Measurements from ENCODE around the gene SECISBP2.

SECISBP2 gene

DNA sequence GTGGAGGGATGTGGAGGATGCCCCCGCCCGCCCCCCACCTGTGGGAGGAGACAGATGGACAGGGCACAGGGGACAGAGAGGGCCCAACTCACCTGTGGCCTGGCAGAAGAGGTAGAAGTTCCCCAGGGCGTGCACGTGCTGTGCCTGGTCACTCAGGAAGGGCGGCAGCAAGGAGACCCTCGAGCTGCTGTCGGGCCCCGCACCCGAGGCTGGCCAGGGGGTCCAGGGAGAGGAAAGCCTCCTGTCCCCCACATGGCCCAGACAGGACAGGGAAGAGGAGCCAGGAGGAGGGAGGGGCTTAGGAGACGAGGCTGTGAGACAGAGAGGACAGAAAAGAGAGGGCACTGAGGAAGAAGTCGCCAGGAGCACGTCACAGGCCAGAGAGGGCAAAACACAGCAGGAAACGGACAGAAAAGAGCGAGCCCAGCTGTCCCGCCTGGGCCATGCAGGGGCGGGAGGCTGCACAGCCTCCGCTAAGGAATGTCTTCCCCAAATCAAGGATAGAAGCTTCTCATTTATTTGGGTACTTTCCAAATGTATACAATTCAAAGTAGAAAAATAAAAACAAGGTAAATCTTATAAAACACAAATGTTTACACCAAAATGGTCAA, 58.5 kb downstream of the SECISBP2 start:
- H3K36me3 ChIP-seq (ENCODE audit: low read depth), result no peaks in the 10 kb centered on the region
- H3K27me3 ChIP-seq (ENCODE audit: insufficient read depth, poor library complexity, severe bottlenecking), result no peaks in the 10 kb centered on the region
- no peak overlapping the region for H3K27ac ChIP-seq (ENCODE audit: poor library complexity, severe bottlenecking)
- ATAC-seq (ENCODE audit: low read depth), result no peak
- H3K9me3 ChIP-seq (ENCODE audit: severe bottlenecking), result no peaks in the 10 kb centered on the region
- no peak overlapping the region for H3K4me3 ChIP-seq (ENCODE audit: severe bottlenecking)
- no peak for DNase-seq (ENCODE audit: low spot score)
- TF ChIP-seq CTCF (IDR thresholded peaks at IDR 0.05; ENCODE audit: poor library complexity, severe bottlenecking), result no peak
- no peaks in the 10 kb centered on the region for H3K4me1 ChIP-seq (ENCODE audit: insufficient read depth, poor library complexity, severe bottlenecking)

GRCh38 chr9:89377411-89377810, 59.1 kb downstream of the SECISBP2 start:
- DNase-seq (ENCODE audit: low spot score) (no peak), ATAC-seq (ENCODE audit: low read depth) (no peak)
- no peak overlapping the region for H3K4me3 ChIP-seq (ENCODE audit: severe bottlenecking)
- no peaks in the 10 kb centered on the region for H3K36me3 ChIP-seq (ENCODE audit: low read depth)
- no peaks in the 10 kb centered on the region for H3K4me1 ChIP-seq (ENCODE audit: insufficient read depth, poor library complexity, severe bottlenecking)
- no peak for TF ChIP-seq CTCF (IDR thresholded peaks at IDR 0.05; ENCODE audit: poor library complexity, severe bottlenecking)
- no peak overlapping the region for H3K27ac ChIP-seq (ENCODE audit: poor library complexity, severe bottlenecking)
- H3K9me3 ChIP-seq (ENCODE audit: severe bottlenecking), result no peaks in the 10 kb centered on the region
- H3K27me3 ChIP-seq (ENCODE audit: insufficient read depth, poor library complexity, severe bottlenecking), result no peaks in the 10 kb centered on the region

DNA sequence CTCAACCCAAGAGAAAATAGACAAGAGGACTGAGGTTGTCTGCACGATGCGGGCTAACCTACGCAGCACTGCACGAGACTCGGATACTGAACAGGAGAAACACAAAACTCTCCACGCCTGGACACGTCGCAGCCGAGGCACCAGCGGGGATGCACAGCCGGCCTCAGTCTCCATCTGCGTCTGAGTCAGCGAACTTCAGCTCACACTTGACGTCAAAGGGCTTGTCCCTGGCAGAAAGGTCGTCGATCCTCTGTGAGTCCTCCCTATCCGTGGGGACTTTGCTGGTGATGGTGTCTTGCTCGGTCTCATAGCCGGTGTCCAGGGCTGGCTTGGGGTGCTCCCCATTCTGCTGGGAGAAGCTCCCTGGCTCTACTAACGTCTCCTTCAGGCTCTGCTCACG, 60.2 kb downstream of the SECISBP2 start:
- no peak for TF ChIP-seq CTCF (IDR thresholded peaks at IDR 0.05; ENCODE audit: poor library complexity, severe bottlenecking)
- no peak overlapping the region for H3K27ac ChIP-seq (ENCODE audit: poor library complexity, severe bottlenecking)
- DNase-seq (ENCODE audit: low spot score) (no peak), ATAC-seq (ENCODE audit: low read depth) (no peak)
- H3K4me3 ChIP-seq (ENCODE audit: severe bottlenecking), result no peak overlapping the region
- H3K36me3 ChIP-seq (ENCODE audit: low read depth), result no peaks in the 10 kb centered on the region
- no peaks in the 10 kb centered on the region for H3K27me3 ChIP-seq (ENCODE audit: insufficient read depth, poor library complexity, severe bottlenecking)
- no peaks in the 10 kb centered on the region for H3K9me3 ChIP-seq (ENCODE audit: severe bottlenecking)
- H3K4me1 ChIP-seq (ENCODE audit: insufficient read depth, poor library complexity, severe bottlenecking), result no peaks in the 10 kb centered on the region

DNA sequence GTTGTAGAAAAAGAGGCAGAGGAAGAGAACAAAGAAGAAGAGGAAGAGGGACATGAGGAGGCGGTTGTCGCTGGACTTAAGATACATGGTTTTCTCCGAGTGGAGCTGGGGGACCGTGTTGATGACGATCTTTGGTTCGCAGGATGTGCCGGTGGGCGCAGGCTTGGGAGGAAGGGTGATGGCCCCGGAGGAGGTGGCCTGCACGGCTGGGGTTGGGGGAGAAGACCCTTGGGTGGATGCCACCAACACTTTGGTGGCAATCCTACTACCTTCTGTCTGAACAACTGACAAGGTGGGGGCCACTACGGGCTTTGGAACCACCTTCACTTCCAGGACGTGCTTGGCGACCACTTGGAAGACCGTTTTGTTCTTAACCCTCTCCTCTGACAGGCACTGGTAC, 60.7 kb downstream of the SECISBP2 start:
- DNase-seq (ENCODE audit: low spot score), result no peak
- Histone ChIP-seq H3K4me3 (ENCODE audit: severe bottlenecking) (no peak overlapping the region), H3K9me3 (ENCODE audit: severe bottlenecking) (no peaks in the 10 kb centered on the region), H3K27me3 (ENCODE audit: insufficient read depth, poor library complexity, severe bottlenecking) (no peaks in the 10 kb centered on the region), H3K4me1 (ENCODE audit: insufficient read depth, poor library complexity, severe bottlenecking) (no peaks in the 10 kb centered on the region), H3K27ac (ENCODE audit: poor library complexity, severe bottlenecking) (no peak overlapping the region), H3K36me3 (ENCODE audit: low read depth) (no peaks in the 10 kb centered on the region)
- ATAC-seq (ENCODE audit: low read depth), result no peak
- no peak for TF ChIP-seq CTCF (IDR thresholded peaks at IDR 0.05; ENCODE audit: poor library complexity, severe bottlenecking)

DNA sequence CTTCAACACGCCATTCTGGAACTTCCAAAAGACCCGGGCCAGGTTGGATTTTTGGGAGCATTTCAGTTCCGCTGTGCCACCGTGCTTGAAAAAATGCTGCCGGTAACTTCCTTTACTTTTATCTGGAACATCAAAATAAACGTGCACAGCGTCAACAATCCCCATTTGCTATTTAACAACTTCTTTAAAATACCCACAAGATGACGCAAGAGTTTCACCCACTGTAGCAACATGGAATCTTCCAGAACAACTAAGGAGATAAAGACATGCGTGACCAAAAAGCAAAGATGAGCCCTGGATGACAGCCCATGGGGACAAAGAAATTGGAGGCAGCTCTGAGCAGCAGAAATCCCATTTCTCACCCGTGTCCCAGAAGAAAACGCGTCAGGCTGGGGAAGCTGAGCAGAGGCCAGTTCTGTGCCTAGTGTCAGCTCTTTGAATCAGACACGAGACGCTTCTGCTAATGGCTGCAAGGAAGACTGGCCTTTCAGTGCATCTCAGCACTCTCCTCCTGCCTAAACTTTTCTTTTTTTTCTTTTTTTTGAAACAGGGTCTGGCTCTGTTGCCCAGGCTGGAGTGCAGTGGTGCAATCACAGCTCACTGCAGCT, 61.3 kb downstream of the SECISBP2 start:
- H3K9me3 ChIP-seq (ENCODE audit: severe bottlenecking), result no peaks in the 10 kb centered on the region
- H3K36me3 ChIP-seq (ENCODE audit: low read depth), result no peaks in the 10 kb centered on the region
- H3K27me3 ChIP-seq (ENCODE audit: insufficient read depth, poor library complexity, severe bottlenecking), result no peaks in the 10 kb centered on the region
- no peak for ATAC-seq (ENCODE audit: low read depth)
- DNase-seq (ENCODE audit: low spot score), result no peak
- H3K4me1 ChIP-seq (ENCODE audit: insufficient read depth, poor library complexity, severe bottlenecking), result no peaks in the 10 kb centered on the region
- H3K4me3 ChIP-seq (ENCODE audit: severe bottlenecking), result no peak overlapping the region
- no peak for TF ChIP-seq CTCF (IDR thresholded peaks at IDR 0.05; ENCODE audit: poor library complexity, severe bottlenecking)
- H3K27ac ChIP-seq (ENCODE audit: poor library complexity, severe bottlenecking), result no peak overlapping the region

Measured in RWPE2 (cell line).